ENCODE results near the gene PPM1L.

DNA sequence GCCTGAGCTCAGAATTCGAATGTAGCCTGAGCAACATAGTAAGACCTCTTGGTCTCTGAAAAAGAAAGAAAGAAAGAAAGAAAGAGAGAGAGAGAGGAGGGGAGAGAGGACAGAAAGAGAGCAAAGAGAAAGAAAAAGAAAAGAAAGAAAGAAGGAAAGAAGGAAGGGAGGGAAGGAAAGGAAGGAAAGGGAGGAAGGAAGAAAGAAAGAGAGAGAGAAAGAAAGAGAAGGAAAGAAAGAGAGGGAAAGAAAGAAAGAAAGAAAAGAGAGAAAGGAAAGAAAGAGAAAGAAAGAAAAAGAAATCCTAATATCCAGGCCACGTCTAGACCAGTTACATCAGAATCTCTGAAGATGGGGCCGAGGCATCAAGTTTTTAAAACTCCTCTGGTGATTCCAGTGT, 50.7 kb downstream of the PPM1L start:
- TF ChIP-seq POLR2A (IDR thresholded peaks at IDR 0.05; ENCODE audit: low read length) (no peak), GATA1 (IDR thresholded peaks at IDR 0.05; ENCODE audit: low read depth, low read length) (no peak)

All from erythroblast (primary cell).